Measurements from ENCODE around the gene SH3BP5.
"Not testable (repeated sequence)": the region's sequence is repeated elsewhere in the genome, so short reads cannot be mapped to it uniquely, and the experiment has no call there.

GRCh38 chr3:15356651-15357061, 24.3 kb upstream of the SH3BP5 start:
- TF ChIP-seq CTCF (conservative IDR thresholded peaks at IDR 0.05; ENCODE audit: low read depth, low read length); EZH2 (IDR thresholded peaks at IDR 0.05; ENCODE audit: borderline replicate concordance, low read depth, low read length, poor library complexity, severe bottlenecking): not testable (repeated sequence)
